OCI-LY1 (cell line): ENCODE data around the gene SPINK6.

Experiments
- EZH2 ChIP-seq: fragments of 200-600 bp; sonication (generic), shearing (Covaris generic); IDR thresholded peaks from 2 replicates; pipeline ENCODE4 v1.8.0; 2017; ENCODE audit warnings: borderline replicate concordance, mixed run types, mild to moderate bottlenecking, antibody characterized with exemption, low read length, moderate library complexity, mixed read lengths
- TF ChIP-seq, protein P1 (sequence below): fragments of 200-600 bp; sonication (generic), shearing (Covaris generic); IDR thresholded peaks from 2 replicates; pipeline ENCODE4 v1.5.1; 2017; ENCODE audit warnings: mild to moderate bottlenecking, antibody characterized with exemption, low read length, moderate library complexity, mixed read lengths

DNA sequence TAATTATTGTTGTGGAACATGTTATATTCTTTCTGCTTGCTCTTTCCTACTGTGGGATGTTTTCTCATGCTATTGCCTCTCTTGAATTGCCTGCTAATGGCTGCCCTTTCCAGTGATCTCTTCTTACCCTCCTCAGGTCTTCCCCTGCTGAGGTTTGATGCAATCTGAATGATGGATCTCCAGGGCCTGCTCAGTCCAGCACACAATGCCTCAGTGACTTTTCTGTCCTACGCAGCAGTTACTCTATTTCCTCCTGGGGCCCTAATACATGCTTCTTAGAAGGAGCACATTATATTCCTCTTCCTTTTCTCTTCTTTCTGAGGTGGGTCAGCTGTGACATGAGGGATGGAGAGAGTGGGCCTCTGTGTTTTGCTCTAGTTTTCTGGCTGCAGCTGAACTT lies 34.6 kb upstream of the SPINK6 start, which contains the start of gene SPINK14:
- TF ChIP-seq, protein P1, sequence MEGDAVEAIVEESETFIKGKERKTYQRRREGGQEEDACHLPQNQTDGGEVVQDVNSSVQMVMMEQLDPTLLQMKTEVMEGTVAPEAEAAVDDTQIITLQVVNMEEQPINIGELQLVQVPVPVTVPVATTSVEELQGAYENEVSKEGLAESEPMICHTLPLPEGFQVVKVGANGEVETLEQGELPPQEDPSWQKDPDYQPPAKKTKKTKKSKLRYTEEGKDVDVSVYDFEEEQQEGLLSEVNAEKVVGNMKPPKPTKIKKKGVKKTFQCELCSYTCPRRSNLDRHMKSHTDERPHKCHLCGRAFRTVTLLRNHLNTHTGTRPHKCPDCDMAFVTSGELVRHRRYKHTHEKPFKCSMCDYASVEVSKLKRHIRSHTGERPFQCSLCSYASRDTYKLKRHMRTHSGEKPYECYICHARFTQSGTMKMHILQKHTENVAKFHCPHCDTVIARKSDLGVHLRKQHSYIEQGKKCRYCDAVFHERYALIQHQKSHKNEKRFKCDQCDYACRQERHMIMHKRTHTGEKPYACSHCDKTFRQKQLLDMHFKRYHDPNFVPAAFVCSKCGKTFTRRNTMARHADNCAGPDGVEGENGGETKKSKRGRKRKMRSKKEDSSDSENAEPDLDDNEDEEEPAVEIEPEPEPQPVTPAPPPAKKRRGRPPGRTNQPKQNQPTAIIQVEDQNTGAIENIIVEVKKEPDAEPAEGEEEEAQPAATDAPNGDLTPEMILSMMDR, result no peak
- no peak for TF ChIP-seq EZH2
